ENCODE measurements around the gene SLC39A6. TPM values are rescaled to one million over a fixed set of nuclear protein-coding genes. Genes with fewer than 3 reads are reported as not detected.

Gene SLC39A6
- total RNA-seq, 4 donors from 2014 or later: 30.3 to 59.0 (median 48.2) TPM

GRCh38 chr18:36096955-36097354 lies 32.2 kb downstream of the SLC39A6 start:
- no peak for TF ChIP-seq CTCF (IDR thresholded peaks at IDR 0.05; ENCODE audit: low read depth)

GRCh38 chr18:36095936-36096519 lies 33.1 kb downstream of the SLC39A6 start:
- no peak for TF ChIP-seq CTCF (IDR thresholded peaks at IDR 0.05; ENCODE audit: low read depth)

GRCh38 chr18:36094431-36094830 lies 34.7 kb downstream of the SLC39A6 start:
- no peak for TF ChIP-seq CTCF (IDR thresholded peaks at IDR 0.05; ENCODE audit: low read depth)

- TF ChIP-seq CTCF (IDR thresholded peaks at IDR 0.05; ENCODE audit: low read depth): no peak
Observed at GRCh38 chr18:36089001-36089400, 40.1 kb downstream of the SLC39A6 start.

- TF ChIP-seq CTCF (IDR thresholded peaks at IDR 0.05; ENCODE audit: low read depth): no peak
Observed at GRCh38 chr18:36088256-36088655, 40.9 kb downstream of the SLC39A6 start.

- no peak for TF ChIP-seq CTCF (IDR thresholded peaks at IDR 0.05; ENCODE audit: low read depth)
Observed at GRCh38 chr18:36086186-36086585, 43.0 kb downstream of the SLC39A6 start.

GRCh38 chr18:36085195-36085594 lies 43.9 kb downstream of the SLC39A6 start:
- TF ChIP-seq CTCF (IDR thresholded peaks at IDR 0.05; ENCODE audit: low read depth): no peak

All from subcutaneous adipose tissue (tissue), 4 donors.